Tibial nerve (tissue), 4 donors: Measurements from ENCODE around the gene STRIP1. TPM values are rescaled to one million over a fixed set of nuclear protein-coding genes. Genes with fewer than 3 reads are reported as not detected.
"Not testable (repeated sequence)": the region's sequence is repeated elsewhere in the genome, so short reads cannot be mapped to it uniquely, and the experiment has no call there.

Experiments
- DNase-seq, 2 donors: peaks; one replicate each; pipeline ENCODE4 v3.0.0-alpha.2; 2019; ENCODE audit warnings: low spot score in 2 of 2
- H3K27ac ChIP-seq, 4 donors: fragments of 200-600 bp; sonication (generic) in 3 of 4; one replicate each; pipeline ENCODE4 v1.5.1; 2017 to 2019; ENCODE audit warnings: mild to moderate bottlenecking in 1 of 4
- H3K27me3 ChIP-seq, 2 donors: fragments of 200-600 bp; sonication (generic) in 1 of 2; one replicate each; pipeline versions ENCODE4 v1.5.1 to v1.6.0; 2017 to 2019
- H3K36me3 ChIP-seq, 3 donors: fragments of 200-600 bp; sonication (generic); one replicate each; pipeline ENCODE4 v1.5.1; 2018 to 2019
- H3K4me1 ChIP-seq, 4 donors: fragments of 200-600 bp; sonication (generic) in 3 of 4; one replicate each; pipeline ENCODE4 v1.5.1; 2017 to 2019
- H3K4me3 ChIP-seq, 4 donors: fragments of 200-600 bp; sonication (generic) in 3 of 4; one replicate each; pipeline ENCODE4 v1.5.1; 2017 to 2019; ENCODE audit warnings: mild to moderate bottlenecking in 1 of 4, moderate library complexity in 1 of 4
- H3K9me3 ChIP-seq, 4 donors: fragments of 200-600 bp; sonication (generic) in 3 of 4; one replicate each; pipeline ENCODE4 v1.5.1; 2017 to 2019
- CTCF ChIP-seq, 5 experiments: fragments of 200-600 bp in 3 of 5; fragments of 450-650 bp in 2 of 5; sonication (generic) in 3 of 5; IDR thresholded peaks; one replicate each; pipeline ENCODE4 v1.5.1; 2016 to 2019; ENCODE audit warnings: antibody characterized with exemption in 5 of 5, mild to moderate bottlenecking in 3 of 5, moderate library complexity in 2 of 5
- EP300 ChIP-seq, 2 donors: sonication (generic); formaldehyde crosslinking; IDR thresholded peaks; one replicate each; pipeline ENCODE4 v1.6.1; 2017; ENCODE audit warnings: antibody characterized with exemption in 2 of 2, mild to moderate bottlenecking in 1 of 2
- POLR2A ChIP-seq, 2 donors: fragments of 450-650 bp; IDR thresholded peaks; one replicate each; pipeline ENCODE4 v1.6.1; 2017; ENCODE audit warnings: antibody characterized with exemption in 2 of 2, mild to moderate bottlenecking in 2 of 2, moderate library complexity in 2 of 2
- WGBS, 2 donors: methylation state at CpG; one replicate each; pipeline ENCODE4 v1.1.5; 2018; 5-methylcytosine and 5-hydroxymethylcytosine counted together
- total RNA-seq, 4 donors: library from RNA; depleted of rRNA; stranded (reverse); fragments of >200 nt; gene quantifications; one replicate each; pipeline ENCODE4 v1.1.0, GENCODE V29; 2016

The STRIP1 gene
- total RNA-seq, 4 donors from 2014 or later: 37.7 to 43.5 (median 39.7) TPM

GRCh38 chr1:110019770-110020169, 14.7 kb upstream of the STRIP1 start:
- Histone ChIP-seq H3K4me3 (no peak overlapping the region), H3K27ac (no peak overlapping the region), H3K36me3 (peaks cover 0 to 99% (median 47%) of the 10 kb centered on the region in 3 donors), H3K9me3 (no peaks in the 10 kb centered on the region), H3K27me3 (no peaks in the 10 kb centered on the region), H3K4me1 (no peaks in the 10 kb centered on the region)
- WGBS, 2 donors: 68 to 79% methylated on average over 1 of the region's 1 CpG
- no peak for DNase-seq
- TF ChIP-seq EP300 (IDR thresholded peaks at IDR 0.05): no peak
- TF ChIP-seq POLR2A (IDR thresholded peaks at IDR 0.05): no peak
- no peak for TF ChIP-seq CTCF (IDR thresholded peaks at IDR 0.05)

- Histone ChIP-seq H3K36me3 (peaks cover 0 to 93% (median 46%) of the 10 kb centered on the region in 3 donors), H3K9me3 (no peaks in the 10 kb centered on the region)
- 76 to 82% methylated on average over 3 of the region's 3 CpGs for WGBS, 2 donors
These were observed 13.1 kb upstream of the STRIP1 start for GRCh38 chr1:110021285-110021684.

GRCh38 chr1:110024613-110025012, 9.8 kb upstream of the STRIP1 start:
- DNase-seq: no peak
- Histone ChIP-seq H3K4me3 (no peak overlapping the region), H3K9me3 (no peaks in the 10 kb centered on the region), H3K27ac (no peak overlapping the region), H3K4me1 (no peaks in the 10 kb centered on the region), H3K27me3 (no peaks in the 10 kb centered on the region), H3K36me3 (peaks cover 0 to 60% (median 13%) of the 10 kb centered on the region in 3 donors)
- 84 to 88% methylated on average over 4 of the region's 4 CpGs for WGBS, 2 donors
- no peak for TF ChIP-seq CTCF (IDR thresholded peaks at IDR 0.05)
- TF ChIP-seq POLR2A (IDR thresholded peaks at IDR 0.05): no peak
- TF ChIP-seq EP300 (IDR thresholded peaks at IDR 0.05): no peak

More at GRCh38 chr1:110021285-110021684, 13.1 kb upstream of the STRIP1 start:
- TF ChIP-seq POLR2A (IDR thresholded peaks at IDR 0.05): no peak
- TF ChIP-seq CTCF (IDR thresholded peaks at IDR 0.05): no peak
- no peak for TF ChIP-seq EP300 (IDR thresholded peaks at IDR 0.05)
- DNase-seq: no peak
- Histone ChIP-seq H3K27me3 (no peaks in the 10 kb centered on the region), H3K4me3 (no peak overlapping the region), H3K4me1 (no peaks in the 10 kb centered on the region), H3K27ac (no peak overlapping the region)

- 79 to 81% methylated on average over 4 of the region's 4 CpGs for WGBS, 2 donors
- not testable (repeated sequence) for H3K27ac ChIP-seq, H3K36me3 ChIP-seq, H3K27me3 ChIP-seq, DNase-seq, H3K9me3 ChIP-seq
- Histone ChIP-seq H3K4me1 (peaks cover 0 to 13% (median 5%) of the 10 kb centered on the region in 4 donors), H3K4me3 (peak overlapping the region in 1 of 4 donors; percentile 19)
These were observed 3.7 kb upstream of the STRIP1 start for GRCh38 chr1:110030687-110031086.

- Histone ChIP-seq H3K4me1 (peaks cover 0 to 28% (median 9%) of the 10 kb centered on the region in 4 donors), H3K4me3 (no peak overlapping the region), H3K27me3 (no peaks in the 10 kb centered on the region), H3K27ac (no peak overlapping the region), H3K36me3 (no peaks in the 10 kb centered on the region), H3K9me3 (no peaks in the 10 kb centered on the region)
- TF ChIP-seq EP300 (IDR thresholded peaks at IDR 0.05) (no peak), CTCF (IDR thresholded peaks at IDR 0.05) (no peak), POLR2A (IDR thresholded peaks at IDR 0.05) (no peak)
- DNase-seq: no peak
- 91 to 96% methylated on average over 2 of the region's 2 CpGs for WGBS, 2 donors
These were observed 2.1 kb upstream of the STRIP1 start for GRCh38 chr1:110032327-110032726.

GRCh38 chr1:110033421-110033820, 1.0 kb upstream of the STRIP1 start:
- WGBS, 2 donors: 81 to 84% methylated on average over 5 of the region's 5 CpGs
- no peaks in the 10 kb centered on the region for H3K9me3 ChIP-seq
- H3K36me3 ChIP-seq: peaks cover 0 to 5% (median 0%) of the 10 kb centered on the region in 3 donors
- H3K4me1 ChIP-seq: peaks cover 0 to 28% (median 9%) of the 10 kb centered on the region in 4 donors
- no peak for DNase-seq
- no peak overlapping the region for H3K27ac ChIP-seq
- no peaks in the 10 kb centered on the region for H3K27me3 ChIP-seq
- H3K4me3 ChIP-seq: no peak overlapping the region
- no peak for TF ChIP-seq CTCF (IDR thresholded peaks at IDR 0.05)
